ENCODE data around the gene VIPR2.

VIPR2 gene

DNA sequence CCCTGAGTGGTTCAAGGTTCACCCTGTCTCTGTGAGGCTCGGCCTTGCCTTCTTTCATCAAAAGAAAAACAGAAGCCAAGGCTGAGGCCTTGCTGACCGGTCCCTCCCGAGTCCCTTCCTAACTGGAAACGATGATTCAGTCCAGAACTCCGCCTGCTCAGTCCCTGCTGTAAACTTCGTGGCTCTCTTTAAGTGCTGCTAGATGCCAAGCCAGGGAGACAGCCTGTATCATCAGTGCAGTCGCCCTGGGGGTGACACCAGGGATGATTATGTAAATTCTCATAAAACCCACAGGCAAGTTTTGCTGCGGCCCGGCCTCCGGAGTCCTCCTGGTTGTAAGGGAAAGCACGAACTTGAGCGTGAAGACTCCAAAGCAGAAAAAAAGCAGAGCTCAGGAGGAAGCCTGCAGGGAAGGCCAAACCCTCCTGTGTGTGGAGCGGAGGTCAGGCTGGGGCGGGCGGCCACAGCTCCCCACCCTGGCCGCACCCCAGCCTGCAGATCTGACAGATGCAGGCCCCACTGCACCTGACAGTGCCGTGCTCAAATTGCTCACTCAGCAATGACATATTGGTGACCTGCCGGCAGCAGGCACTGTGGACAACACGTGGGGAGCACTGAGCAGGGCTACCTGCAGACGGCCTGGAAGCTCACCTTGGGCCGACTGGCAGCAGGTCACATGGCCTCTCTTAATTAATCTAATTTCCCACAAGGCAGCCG, 164.9 kb downstream of the VIPR2 start:
- TF ChIP-seq, protein P1, sequence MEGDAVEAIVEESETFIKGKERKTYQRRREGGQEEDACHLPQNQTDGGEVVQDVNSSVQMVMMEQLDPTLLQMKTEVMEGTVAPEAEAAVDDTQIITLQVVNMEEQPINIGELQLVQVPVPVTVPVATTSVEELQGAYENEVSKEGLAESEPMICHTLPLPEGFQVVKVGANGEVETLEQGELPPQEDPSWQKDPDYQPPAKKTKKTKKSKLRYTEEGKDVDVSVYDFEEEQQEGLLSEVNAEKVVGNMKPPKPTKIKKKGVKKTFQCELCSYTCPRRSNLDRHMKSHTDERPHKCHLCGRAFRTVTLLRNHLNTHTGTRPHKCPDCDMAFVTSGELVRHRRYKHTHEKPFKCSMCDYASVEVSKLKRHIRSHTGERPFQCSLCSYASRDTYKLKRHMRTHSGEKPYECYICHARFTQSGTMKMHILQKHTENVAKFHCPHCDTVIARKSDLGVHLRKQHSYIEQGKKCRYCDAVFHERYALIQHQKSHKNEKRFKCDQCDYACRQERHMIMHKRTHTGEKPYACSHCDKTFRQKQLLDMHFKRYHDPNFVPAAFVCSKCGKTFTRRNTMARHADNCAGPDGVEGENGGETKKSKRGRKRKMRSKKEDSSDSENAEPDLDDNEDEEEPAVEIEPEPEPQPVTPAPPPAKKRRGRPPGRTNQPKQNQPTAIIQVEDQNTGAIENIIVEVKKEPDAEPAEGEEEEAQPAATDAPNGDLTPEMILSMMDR (IDR thresholded peaks at IDR 0.05; ENCODE audit: low read depth, low read length), result no peak
- Histone ChIP-seq H3K27ac (no peak overlapping the region), H3K36me3 (no peaks in the 10 kb centered on the region), H3K4me3 (ENCODE audit: low read depth, low read length) (no peak overlapping the region), H3K9me3 (ENCODE audit: severe bottlenecking) (peaks cover 28% of the 10 kb centered on the region), H3K27me3 (ENCODE audit: insufficient read depth, low read depth, severe bottlenecking) (no peaks in the 10 kb centered on the region)
- no peak for DNase-seq

DNA sequence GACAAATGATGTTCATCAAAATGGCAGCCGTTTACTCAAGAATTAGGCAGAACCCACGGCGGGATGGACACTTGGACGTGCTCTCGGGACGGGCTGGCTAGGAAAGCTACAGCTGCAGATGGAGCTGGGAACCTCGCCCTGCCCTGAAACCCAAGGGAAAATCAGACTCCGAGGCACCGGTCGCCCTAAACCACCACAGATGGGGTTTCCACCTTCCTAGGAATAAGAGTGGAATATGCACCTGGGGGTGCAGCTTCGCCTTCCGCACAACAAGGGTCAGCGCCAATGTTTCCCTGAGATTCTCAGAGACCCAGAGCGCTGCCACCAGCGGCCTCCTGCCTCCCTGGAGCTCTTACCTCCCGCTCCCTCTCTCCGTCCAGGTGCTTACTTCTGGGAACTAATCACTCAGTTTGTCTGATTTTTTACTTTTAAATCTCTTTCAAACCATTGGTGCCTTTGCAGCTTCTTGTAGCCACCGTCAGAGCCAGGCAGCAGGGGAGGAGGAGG, 165.6 kb downstream of the VIPR2 start:
- Histone ChIP-seq H3K4me3 (ENCODE audit: low read depth, low read length) (no peak overlapping the region), H3K9me3 (ENCODE audit: severe bottlenecking) (peaks cover 22% of the 10 kb centered on the region), H3K36me3 (no peaks in the 10 kb centered on the region), H3K27ac (no peak overlapping the region), H3K27me3 (ENCODE audit: insufficient read depth, low read depth, severe bottlenecking) (no peaks in the 10 kb centered on the region)
- TF ChIP-seq, protein P1 (IDR thresholded peaks at IDR 0.05; ENCODE audit: low read depth, low read length), result no peak
- DNase-seq, result no peak

Data from WERI-Rb-1 (cell line).